ENCODE data around the gene SSUH2. TPM values are rescaled to one million over a fixed set of nuclear protein-coding genes. Genes with fewer than 3 reads are reported as not detected.
A peak's percentile ranks its signal among the peaks of the same experiment; 100 is the strongest.
"Not testable (repeated sequence)": the region's sequence is repeated elsewhere in the genome, so short reads cannot be mapped to it uniquely, and the experiment has no call there.

SSUH2 gene
- total RNA-seq (2014; rRNA removed; shearing (Covaris generic)): 0.11 TPM in 1 of 2 replicates, not detected in the other

GRCh38 chr3:8644748-8645390, at the start of gene SSUH2:
SSUH2 (minus strand) TSS chr3:8644798; CDS start chr3:8644758, 40 bp downstream.
- Histone ChIP-seq H3K4me3 (no peak within 1 kb of the TSS), H3K4me1 (replicated peaks) (no peaks in the 10 kb centered on the region), H3K27ac (no peak within 1 kb of the TSS), H3K9me3 (replicated peaks) (no peaks in the 10 kb centered on the region), H3K36me3 (no peaks in the 10 kb centered on the region), H3K27me3 (replicated peaks) (no peaks in the 10 kb centered on the region)
- no peak for DNase-seq (ENCODE audit: low read depth in 1 of 2, low spot score in 2 of 2)

DNA sequence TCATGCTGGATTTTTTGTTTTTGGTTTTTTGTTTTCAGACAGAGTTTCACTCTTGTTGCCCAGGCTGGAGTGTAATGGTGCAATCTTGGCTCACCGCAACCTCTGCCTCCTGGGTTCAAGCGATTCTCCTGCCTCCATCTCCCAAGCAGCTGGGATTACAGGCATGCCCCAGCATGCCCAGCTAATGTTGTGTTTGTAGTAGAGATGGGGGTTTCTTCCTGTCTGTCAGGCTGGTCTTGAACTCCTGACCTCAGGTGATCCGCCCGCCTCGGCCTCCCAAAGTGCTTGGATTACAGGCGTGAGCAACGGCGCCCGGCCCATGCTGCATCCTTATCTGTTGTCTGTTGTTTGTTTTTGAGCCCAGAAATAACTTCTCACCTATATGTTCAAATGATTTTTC, 46.7 kb upstream of the SSUH2 start:
- not testable (repeated sequence) for H3K27me3 ChIP-seq (replicated peaks); H3K27ac ChIP-seq; H3K36me3 ChIP-seq; DNase-seq (ENCODE audit: low read depth in 1 of 2, low spot score in 2 of 2); H3K9me3 ChIP-seq (replicated peaks); H3K4me1 ChIP-seq (replicated peaks); H3K4me3 ChIP-seq

- H3K27me3 ChIP-seq (replicated peaks); H3K4me1 ChIP-seq (replicated peaks); H3K4me3 ChIP-seq; DNase-seq (ENCODE audit: low read depth in 1 of 2, low spot score in 2 of 2); H3K9me3 ChIP-seq (replicated peaks); H3K36me3 ChIP-seq; H3K27ac ChIP-seq: not testable (repeated sequence)
Measured at GRCh38 chr3:8684992-8685391, 40.4 kb upstream of the SSUH2 start.

DNA sequence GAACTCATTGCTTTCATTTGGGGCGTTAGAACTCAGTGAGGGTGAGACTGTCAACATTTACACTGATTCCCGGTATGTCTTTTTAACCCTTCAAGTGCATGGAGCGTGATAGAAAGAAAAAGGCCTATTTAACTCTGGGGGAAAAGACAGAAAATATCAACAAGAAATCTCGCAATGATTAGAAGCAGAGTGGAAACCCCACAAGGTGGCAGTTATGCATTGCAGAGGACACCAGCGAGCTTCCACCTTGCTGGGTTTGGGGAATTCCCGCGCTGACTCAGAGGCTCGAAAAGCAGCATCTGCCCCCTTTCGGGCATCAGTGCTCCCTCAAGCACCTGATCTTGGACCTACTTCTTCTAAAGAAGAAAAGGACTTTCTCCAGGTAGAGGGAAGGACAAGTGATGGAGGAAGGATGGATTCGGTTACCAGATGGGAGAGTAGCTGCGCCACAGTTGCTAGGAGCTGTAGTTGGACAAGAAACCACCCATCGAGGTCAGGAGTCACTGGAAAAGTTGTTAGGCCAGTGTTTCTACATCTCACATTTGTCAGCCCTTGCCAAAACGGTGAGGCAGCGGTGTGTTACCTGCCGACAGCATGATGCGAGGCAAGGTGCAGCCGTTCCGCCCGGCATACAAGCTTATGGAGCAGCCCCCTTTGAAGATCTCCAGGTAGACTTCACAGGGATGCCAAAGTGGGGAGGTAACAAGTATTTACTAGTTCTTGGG, 38.4 kb upstream of the SSUH2 start:
- not testable (repeated sequence) for H3K36me3 ChIP-seq; H3K4me3 ChIP-seq; DNase-seq (ENCODE audit: low read depth in 1 of 2, low spot score in 2 of 2); H3K4me1 ChIP-seq (replicated peaks); H3K27ac ChIP-seq; H3K27me3 ChIP-seq (replicated peaks); H3K9me3 ChIP-seq (replicated peaks)

- H3K27me3 ChIP-seq (replicated peaks); H3K36me3 ChIP-seq; H3K4me1 ChIP-seq (replicated peaks); H3K4me3 ChIP-seq; H3K9me3 ChIP-seq (replicated peaks); DNase-seq (ENCODE audit: low read depth in 1 of 2, low spot score in 2 of 2); H3K27ac ChIP-seq: not testable (repeated sequence)
Measured at GRCh38 chr3:8681881-8682538, 37.4 kb upstream of the SSUH2 start.

GRCh38 chr3:8681349-8681748, 36.8 kb upstream of the SSUH2 start:
- no peak overlapping the region for H3K4me3 ChIP-seq
- H3K36me3 ChIP-seq: no peaks in the 10 kb centered on the region
- H3K27ac ChIP-seq: no peak overlapping the region
- no peaks in the 10 kb centered on the region for H3K27me3 ChIP-seq (replicated peaks)
- no peak for DNase-seq (ENCODE audit: low read depth in 1 of 2, low spot score in 2 of 2)
- no peaks in the 10 kb centered on the region for H3K9me3 ChIP-seq (replicated peaks)
- H3K4me1 ChIP-seq (replicated peaks): peaks cover 3% of the 10 kb centered on the region; the same call in 1 of the 2 replicates

DNA sequence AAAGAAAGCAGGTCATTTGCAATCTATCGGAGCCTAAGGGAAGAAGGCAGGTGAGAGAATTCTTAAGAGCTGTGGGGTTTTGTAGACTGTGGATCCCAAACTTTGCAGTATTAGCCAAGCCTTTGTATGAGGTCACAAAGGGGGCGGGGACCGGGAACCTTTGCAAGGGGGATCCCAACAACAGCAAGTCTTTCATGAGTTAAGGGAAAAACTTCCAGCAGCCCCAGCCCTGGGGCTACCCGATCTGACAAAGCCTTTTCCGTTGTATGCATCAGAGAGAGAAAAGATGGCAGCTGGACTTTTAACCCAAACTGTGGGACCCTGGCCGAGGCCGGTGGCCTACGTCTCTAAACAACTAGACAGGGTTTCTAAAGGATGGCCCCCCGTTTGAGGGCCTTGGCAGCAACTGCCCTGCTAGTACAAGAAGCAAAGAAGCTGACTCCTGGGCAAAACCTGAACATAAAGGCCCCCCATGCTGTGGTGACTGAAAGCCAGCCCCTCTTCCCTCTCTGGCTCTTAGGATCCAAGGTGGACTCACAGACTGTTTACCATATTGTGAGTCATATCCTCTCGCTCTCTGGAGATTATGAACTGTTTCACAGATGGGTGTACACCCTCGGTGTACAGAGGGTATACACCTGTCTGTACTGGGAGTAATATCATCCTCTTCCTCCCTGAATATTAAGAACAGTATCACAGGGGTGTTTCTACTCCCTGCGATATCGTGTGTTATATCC, 35.4 kb upstream of the SSUH2 start:
- H3K36me3 ChIP-seq; H3K27me3 ChIP-seq (replicated peaks); H3K9me3 ChIP-seq (replicated peaks); H3K4me1 ChIP-seq (replicated peaks); H3K4me3 ChIP-seq; H3K27ac ChIP-seq: not testable (repeated sequence)
- peak in 1 of 2 experiments; percentile 33 for DNase-seq (ENCODE audit: low read depth in 1 of 2, low spot score in 2 of 2)

GRCh38 chr3:8678751-8679150, 34.2 kb upstream of the SSUH2 start:
- Histone ChIP-seq H3K9me3 (replicated peaks) (no peaks in the 10 kb centered on the region), H3K4me3 (no peak overlapping the region), H3K4me1 (replicated peaks) (peaks cover 3% of the 10 kb centered on the region; the same call in 1 of the 2 replicates), H3K27ac (no peak overlapping the region), H3K27me3 (replicated peaks) (no peaks in the 10 kb centered on the region), H3K36me3 (no peaks in the 10 kb centered on the region)
- DNase-seq (ENCODE audit: low read depth in 1 of 2, low spot score in 2 of 2): no peak

DNA sequence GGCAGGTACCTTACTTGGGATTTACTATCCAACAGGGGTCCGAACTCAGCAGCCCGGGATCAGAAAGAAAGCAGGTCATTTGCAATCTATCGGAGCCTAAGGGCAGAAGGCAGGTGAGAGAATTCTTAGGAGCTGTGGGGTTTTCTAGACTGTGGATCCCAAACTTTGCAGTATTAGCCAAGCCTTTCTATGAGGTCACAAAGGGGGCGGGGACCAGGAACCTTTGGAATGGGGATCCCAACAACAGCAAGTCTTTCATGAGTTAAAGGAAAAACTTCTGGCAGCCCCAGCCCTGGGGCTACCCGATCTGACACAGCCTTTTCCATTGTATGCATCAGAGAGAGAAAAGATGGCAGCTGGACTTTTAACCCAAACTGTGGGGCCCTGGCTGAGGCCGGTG, 32.7 kb upstream of the SSUH2 start:
- not testable (repeated sequence) for H3K4me3 ChIP-seq; H3K9me3 ChIP-seq (replicated peaks); DNase-seq (ENCODE audit: low read depth in 1 of 2, low spot score in 2 of 2); H3K27ac ChIP-seq; H3K27me3 ChIP-seq (replicated peaks); H3K4me1 ChIP-seq (replicated peaks); H3K36me3 ChIP-seq

- not testable (repeated sequence) for DNase-seq (ENCODE audit: low read depth in 1 of 2, low spot score in 2 of 2); H3K9me3 ChIP-seq (replicated peaks); H3K4me3 ChIP-seq; H3K36me3 ChIP-seq; H3K27me3 ChIP-seq (replicated peaks); H3K27ac ChIP-seq; H3K4me1 ChIP-seq (replicated peaks)
Measured at GRCh38 chr3:8675591-8675990, 31.0 kb upstream of the SSUH2 start.

DNA sequence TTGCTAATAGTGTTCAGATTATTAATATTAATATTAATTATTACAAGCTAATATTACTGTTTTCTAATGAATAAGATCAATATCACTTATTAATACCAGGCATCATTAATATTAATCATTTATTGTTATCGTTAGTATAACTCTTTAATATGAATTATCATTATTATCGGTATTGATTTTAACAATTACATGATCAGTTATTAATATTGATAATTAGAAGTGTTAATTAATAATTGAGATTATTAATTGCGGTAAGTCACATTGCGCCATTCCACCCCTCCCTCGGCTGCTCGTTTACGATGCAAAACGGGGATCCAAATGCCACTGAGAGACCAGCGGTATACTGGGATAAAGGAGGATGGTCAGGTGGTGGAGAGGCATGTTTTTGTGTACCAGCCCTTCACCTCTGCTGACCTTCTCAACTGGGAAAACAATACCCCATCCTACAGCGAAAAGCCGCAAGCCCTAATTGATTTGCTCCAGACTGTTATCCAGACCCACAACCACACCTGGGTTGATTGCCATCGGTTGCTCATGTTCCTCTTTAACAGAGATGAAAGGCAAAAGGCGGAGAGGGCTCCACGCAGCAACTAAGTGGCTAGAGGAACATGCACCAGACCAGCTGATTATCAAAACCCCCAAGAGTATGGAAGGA, 28.6 kb upstream of the SSUH2 start:
- Histone ChIP-seq H3K4me1 (replicated peaks) (no peaks in the 10 kb centered on the region), H3K4me3 (no peak overlapping the region), H3K27ac (no peak overlapping the region), H3K9me3 (replicated peaks) (no peaks in the 10 kb centered on the region), H3K27me3 (replicated peaks) (no peaks in the 10 kb centered on the region), H3K36me3 (no peaks in the 10 kb centered on the region)
- DNase-seq (ENCODE audit: low read depth in 1 of 2, low spot score in 2 of 2): no peak

DNA sequence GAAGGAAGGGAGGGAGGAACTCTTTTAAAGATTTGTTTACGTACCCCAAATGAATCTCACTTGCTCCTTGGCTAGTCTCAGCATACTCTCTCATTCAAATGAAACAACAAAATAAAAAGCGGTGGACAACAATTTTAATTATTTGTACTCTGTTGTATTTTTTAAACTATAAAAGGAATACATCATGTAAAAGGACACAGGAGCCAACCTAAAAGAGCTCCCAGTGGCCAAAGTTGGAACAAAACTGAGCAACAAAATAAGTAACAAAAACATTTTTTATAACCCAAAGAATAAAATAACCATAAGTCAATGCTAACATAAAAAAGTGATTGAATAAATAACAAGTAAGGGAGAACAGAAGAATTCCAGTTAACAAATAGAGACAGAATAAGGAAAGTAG, 24.4 kb upstream of the SSUH2 start:
- Histone ChIP-seq H3K27me3 (replicated peaks) (no peaks in the 10 kb centered on the region), H3K36me3 (no peaks in the 10 kb centered on the region), H3K27ac (no peak overlapping the region), H3K9me3 (replicated peaks) (no peaks in the 10 kb centered on the region), H3K4me3 (no peak overlapping the region), H3K4me1 (replicated peaks) (peaks cover 7% of the 10 kb centered on the region)
- no peak for DNase-seq (ENCODE audit: low read depth in 1 of 2, low spot score in 2 of 2)

DNA sequence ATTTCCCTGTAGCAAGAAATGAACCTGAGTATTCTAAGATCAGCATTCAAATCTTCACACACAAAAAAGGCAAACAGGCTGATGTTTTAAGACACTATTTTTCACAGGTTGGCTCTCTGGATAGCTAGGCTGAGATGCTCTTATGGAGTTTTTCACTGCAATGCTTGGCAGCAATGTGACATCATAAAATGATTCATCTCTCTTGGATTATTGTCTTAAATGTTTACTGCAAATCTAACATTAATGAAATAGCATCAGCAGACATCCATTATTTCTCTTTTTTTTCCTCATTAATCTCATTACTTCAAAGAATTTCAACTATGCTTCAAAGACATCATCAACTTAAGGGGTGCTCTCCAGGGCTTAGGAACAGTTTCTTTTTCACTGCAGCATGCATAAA, 23.6 kb upstream of the SSUH2 start:
- Histone ChIP-seq H3K27ac (no peak overlapping the region), H3K4me1 (replicated peaks) (peaks cover 7% of the 10 kb centered on the region), H3K4me3 (no peak overlapping the region), H3K27me3 (replicated peaks) (no peaks in the 10 kb centered on the region), H3K36me3 (no peaks in the 10 kb centered on the region), H3K9me3 (replicated peaks) (no peaks in the 10 kb centered on the region)
- DNase-seq (ENCODE audit: low read depth in 1 of 2, low spot score in 2 of 2): no peak
